Stimulated activated CD4-positive, alpha-beta T cell treated with anti-CD3 and anti-CD28 coated beads, Interleukin-1b, Interleukin-23, amount 100 ng/mL, for 4 hours (primary cell): ENCODE measurements around the gene IRF9.

Source experiments
- DNase-seq, 2 donors: peaks; one replicate each; pipeline ENCODE4 v3.0.0-alpha.2; 2020; ENCODE audit warnings: low read depth in 2 of 2

Gene IRF9

DNA sequence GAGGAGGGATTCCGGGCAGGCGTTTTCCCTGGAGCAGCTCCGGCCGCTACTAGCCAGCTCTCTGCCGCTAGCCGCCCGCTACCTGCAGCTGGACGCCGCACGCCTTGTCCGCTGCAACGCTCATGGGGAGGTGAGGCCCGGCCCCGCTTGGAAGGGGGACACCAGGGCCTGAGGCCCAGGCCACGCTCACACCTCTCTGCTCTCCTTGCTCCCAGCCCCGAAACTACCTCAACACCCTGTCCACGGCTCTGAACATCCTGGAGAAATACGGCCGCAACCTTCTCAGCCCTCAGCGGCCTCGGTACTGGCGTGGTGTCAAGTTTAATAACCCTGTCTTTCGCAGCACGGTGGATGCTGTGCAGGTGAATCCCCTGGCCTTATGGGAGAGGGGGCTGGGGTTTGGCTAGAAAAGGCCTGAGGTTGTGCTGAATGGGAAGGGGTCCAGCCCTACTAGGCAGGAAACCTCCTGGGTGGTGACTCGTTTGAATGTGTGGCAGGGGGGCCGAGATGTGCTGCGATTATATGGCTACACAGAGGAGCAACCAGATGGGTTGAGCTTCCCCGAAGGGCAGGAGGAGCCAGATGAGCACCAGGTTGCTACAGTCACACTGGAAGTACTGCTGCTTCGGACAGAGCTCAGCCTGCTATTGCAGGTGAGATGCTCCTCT, 13.2 kb upstream of the IRF9 start:
- no peak for DNase-seq

DNA sequence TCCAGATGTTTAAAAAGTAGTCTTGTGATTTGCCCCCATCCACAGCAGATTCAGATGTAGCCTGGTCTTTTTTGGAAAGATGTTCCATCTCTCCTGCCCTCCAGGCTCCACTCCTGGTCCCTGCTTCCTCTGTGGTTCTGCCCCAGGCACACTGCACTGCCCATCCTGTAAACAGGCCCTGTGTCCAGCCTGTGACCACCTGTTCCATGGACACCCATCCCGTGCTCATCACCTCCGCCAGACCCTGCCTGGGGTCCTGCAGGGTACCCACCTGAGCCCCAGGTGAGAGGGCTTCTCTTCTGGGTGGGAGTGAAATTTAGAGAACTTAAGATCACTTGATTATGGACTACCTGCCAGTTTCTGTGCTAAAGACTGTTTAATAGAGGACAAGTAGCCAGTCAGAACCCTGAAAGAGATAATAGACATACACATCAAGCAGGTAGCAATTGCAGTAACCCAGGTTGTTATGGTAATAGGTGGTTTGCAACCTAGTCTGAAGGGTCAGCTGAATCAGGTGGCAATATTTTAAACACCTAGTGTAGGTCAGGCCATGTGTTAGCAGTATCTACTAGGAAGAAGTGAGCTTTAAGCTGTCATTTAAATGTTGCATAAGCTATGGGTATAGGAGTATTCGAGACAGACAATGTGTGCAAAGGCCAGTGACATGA, 11.6 kb upstream of the IRF9 start:
- no peak for DNase-seq

GRCh38 chr14:24150061-24150460, 11.0 kb upstream of the IRF9 start:
- DNase-seq, result no peak

- no peak for DNase-seq
These were observed 10.5 kb upstream of the IRF9 start for GRCh38 chr14:24150567-24150966.

DNA sequence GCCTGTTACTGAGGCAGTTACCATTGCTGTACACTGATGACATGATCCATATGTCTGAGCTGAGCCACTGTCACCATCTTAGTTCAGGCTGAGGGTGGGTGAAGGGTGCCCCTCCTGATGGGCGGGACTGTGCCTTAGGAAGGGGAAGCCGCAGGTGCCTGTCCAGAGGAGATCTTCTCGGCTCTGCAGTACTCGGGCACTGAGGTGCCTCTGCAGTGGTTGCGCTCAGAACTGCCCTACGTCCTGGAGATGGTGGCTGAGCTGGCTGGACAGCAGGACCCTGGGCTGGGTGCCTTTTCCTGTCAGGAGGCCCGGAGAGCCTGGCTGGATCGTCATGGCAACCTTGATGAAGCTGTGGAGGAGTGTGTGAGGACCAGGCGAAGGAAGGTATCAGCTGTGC, 10.1 kb upstream of the IRF9 start:
- no peak for DNase-seq

GRCh38 chr14:24151404-24152080, 9.5 kb upstream of the IRF9 start:
- no peak for DNase-seq

- no peak for DNase-seq
These were observed 6.0 kb upstream of the IRF9 start for GRCh38 chr14:24155100-24155499.

DNA sequence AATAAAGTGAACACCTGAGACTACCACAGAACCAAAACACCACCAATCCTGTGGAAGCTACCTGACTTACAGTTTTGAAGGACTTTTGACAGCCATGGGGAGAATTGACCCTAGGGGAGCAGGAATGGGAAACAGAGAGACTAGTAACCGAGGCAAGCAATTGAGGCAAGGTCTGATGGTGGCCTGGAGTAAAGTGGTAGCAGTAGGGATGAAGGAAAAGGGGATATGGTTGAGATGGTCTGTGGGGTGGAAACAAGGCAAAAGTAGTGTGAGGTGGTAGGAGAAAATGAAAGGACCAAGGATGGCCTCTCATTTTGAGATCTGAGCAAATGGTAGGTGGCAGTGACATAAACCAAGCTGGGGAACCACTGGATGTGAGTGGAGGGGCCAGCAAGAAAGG, 4.2 kb upstream of the IRF9 start:
- no peak for DNase-seq

DNA sequence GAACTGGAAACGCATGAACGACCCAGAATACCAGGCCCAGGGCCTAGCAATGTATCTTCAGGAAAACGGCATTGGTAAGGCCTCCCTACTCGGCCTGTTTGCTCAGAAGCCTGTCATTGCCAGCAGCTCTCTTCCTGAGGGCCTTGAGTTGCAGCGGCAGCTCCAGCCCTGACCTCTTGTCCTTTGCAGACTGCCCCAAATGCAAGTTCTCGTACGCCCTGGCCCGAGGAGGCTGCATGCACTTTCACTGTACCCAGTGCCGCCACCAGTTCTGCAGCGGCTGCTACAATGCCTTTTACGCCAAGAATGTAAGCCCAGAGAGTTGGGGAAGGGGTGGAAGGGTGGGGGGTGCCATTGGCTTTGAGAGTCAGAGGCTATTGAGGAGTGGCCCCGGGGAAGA, 3.7 kb upstream of the IRF9 start:
- no peak for DNase-seq

DNA sequence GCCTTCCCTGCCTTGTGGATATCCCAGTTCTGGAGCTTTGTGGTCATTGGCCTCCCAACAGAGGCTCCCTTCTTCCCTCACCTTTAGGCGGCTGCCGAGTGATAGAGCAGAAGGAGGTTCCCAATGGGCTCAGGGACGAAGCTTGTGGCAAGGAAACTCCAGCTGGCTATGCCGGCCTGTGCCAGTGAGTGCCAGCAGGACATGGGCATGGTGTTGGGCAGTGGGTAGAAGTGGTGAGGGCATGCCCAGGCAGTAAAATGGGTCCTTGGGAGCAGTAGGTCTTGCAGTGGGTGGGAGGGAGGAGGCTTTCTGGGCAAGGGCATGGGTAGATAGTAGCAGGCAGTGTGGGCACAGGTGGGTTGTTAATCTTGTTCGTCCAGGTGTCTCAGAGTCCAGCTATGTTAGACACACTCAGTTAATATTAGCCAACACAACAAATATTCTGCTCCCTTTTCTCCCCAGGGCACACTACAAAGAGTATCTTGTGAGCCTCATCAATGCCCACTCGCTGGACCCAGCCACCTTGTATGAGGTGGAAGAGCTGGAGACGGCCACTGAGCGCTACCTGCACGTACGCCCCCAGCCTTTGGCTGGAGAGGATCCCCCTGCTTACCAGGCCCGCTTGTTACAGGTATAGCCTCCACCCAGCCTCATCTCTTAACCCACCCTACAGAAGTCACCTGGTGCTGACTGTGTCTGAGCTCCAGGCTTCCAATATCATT, 1.1 kb upstream of the IRF9 start:
- DNase-seq, result no peak

DNA sequence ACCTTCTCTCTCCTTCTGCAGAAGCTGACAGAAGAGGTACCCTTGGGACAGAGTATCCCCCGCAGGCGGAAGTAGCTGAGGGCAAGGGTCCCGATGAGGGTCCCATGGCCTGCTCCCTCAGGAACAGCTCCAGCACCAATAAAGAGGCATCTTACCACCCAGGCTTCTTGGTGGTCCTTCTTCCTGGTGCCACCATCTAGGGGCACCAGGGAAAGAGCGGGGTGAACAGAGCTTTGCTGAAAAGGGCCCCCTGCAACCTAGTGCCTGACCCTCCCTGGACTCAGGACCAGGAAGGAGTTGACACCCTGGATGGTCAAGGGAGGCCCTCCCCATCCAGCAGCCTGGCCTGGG, 591 bp upstream of the IRF9 start:
- DNase-seq, result no peak

DNA sequence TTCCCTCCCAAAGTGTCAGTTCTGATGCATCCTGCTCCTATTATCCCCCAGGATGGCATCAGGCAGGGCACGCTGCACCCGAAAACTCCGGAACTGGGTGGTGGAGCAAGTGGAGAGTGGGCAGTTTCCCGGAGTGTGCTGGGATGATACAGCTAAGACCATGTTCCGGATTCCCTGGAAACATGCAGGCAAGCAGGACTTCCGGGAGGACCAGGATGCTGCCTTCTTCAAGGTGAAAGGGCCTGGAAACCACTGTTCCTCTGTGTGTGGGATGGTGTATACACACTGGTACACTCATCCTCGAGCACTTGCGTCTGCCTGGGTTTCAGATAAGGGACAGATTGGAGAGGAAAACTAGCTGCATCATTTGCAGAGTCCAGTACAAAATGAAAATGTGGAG, 1.0 kb downstream of the IRF9 start:
- DNase-seq, result no peak

- DNase-seq, result no peak
These were observed 3.5 kb downstream of the IRF9 start for GRCh38 chr14:24164518-24164991.

- no peak for DNase-seq
These were observed 4.7 kb downstream of the IRF9 start for GRCh38 chr14:24165785-24166184.

- DNase-seq, result no peak
These were observed 6.5 kb downstream of the IRF9 start for GRCh38 chr14:24167469-24168114.

GRCh38 chr14:24171422-24172260, 10.6 kb downstream of the IRF9 start, which contains the start of gene REC8:
TSS of gene REC8 (plus strand) at chr14:24172080. CDS start at chr14:24172553, 473 bp downstream.
- peak in 1 of 2 donors; percentile 46 for DNase-seq

GRCh38 chr14:24172261-24172860, 11.3 kb downstream of the IRF9 start:
- no peak for DNase-seq

DNA sequence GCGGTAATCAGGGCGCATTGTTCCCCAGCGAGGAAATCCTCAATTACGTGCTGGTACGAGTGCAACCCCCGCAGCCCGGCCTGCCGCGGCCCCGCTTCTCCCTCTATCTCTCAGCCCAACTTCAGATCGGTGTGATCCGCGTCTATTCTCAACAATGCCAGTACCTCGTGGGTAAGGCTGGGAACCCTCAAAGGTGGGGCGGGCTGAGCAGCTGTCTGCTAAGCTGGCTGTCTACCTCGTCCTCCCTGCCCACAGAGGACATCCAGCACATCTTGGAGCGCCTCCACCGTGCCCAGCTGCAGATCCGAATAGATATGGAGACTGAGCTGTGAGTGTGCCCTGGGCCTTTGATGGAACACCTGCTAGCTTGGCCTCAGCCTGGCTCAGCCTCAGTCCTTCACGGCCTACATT, 11.8 kb downstream of the IRF9 start:
- DNase-seq, result no peak

DNA sequence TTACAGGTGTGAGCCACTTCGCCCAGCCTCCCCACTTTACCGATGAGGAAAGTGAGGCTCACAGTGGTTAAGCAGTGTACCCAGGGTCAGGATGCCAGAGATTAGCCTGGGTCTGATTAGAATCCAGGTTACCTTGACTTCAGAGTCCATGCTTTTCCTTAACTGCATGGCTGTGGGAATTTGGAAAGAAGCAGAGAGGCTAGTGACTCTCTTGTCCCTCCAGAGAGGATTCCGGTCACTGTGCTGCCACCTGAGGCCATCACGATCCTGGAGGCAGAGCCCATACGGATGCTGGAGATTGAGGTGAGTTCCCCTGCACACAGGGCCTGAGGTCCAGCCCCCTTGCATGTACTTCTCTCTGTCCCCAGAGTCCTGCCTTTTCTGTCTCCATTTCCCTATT, 15.5 kb downstream of the IRF9 start:
- DNase-seq, result no peak

DNA sequence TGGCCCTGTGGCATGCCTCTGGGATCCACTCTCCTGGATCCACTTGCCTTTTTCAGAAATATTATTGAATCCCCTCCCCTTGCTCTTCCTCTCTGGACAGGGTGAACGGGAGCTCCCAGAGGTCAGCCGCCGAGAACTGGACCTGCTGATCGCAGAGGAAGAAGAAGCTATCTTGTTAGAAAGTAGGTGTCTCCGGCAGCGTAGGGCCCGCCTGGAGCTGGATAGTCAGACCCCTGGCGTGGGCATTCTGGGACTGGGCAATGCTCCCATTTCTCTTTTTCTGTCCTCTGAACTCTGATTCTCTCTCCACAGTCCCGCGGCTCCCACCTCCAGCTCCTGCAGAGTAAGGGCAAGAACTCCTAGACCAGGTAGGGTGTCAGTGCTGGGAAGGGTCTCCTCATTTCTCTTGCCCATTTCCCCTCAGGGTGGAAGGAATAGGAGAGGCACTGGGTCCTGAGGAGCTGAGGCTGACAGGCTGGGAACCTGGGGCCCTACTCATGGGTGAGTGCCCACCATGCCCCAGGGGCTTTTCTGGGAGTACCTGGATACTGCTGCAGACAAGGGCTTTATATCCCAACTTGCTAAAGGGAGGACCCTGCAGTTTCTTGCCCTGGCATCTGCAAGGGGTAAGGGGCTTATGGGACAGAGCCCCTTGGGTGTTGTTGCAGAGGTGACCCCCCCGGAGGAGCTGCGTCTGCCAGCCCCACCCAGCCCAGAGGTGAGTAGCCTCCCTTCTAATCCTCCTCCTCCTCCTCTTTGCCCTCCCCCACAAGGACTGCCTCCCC, 16.2 kb downstream of the IRF9 start:
- no peak for DNase-seq
